Transverse colon (tissue), 4 donors: ENCODE data around the gene PMCH.

Experiments
- CTCF ChIP-seq, 5 experiments: fragments of 200-600 bp in 3 of 5; fragments of 450-650 bp in 2 of 5; sonication (generic) in 3 of 5; IDR thresholded peaks; 1 replicate in 2 of 5; 2 replicates in 3 of 5; pipeline ENCODE4 v1.5.1; 2016 to 2017; ENCODE audit warnings: antibody characterized with exemption in 5 of 5, inconsistent platforms in 3 of 5, mild to moderate bottlenecking in 2 of 5, moderate library complexity in 1 of 5
- EP300 ChIP-seq: sonication (generic); formaldehyde crosslinking; IDR thresholded peaks from one replicate; pipeline ENCODE4 v1.6.1; 2017; ENCODE audit warnings: antibody characterized with exemption, low read depth
- POLR2A ChIP-seq: fragments of 450-650 bp; IDR thresholded peaks from one replicate; pipeline ENCODE4 v1.6.1; 2016; ENCODE audit warnings: antibody characterized with exemption, mild to moderate bottlenecking, moderate library complexity
- POLR2AphosphoS5 ChIP-seq, 3 donors: sonication (generic); formaldehyde crosslinking; IDR thresholded peaks; one replicate each; pipeline ENCODE4 v1.6.1; 2016; ENCODE audit warnings: antibody characterized with exemption in 3 of 3

- TF ChIP-seq CTCF (IDR thresholded peaks at IDR 0.05), result no peak
- TF ChIP-seq POLR2AphosphoS5 (IDR thresholded peaks at IDR 0.05), result no peak
- TF ChIP-seq EP300, result no peak
- TF ChIP-seq POLR2A, result no peak
These were observed 15.0 kb downstream of the PMCH start for GRCh38 chr12:102182635-102183034.
